Activated CD4-positive, alpha-beta T cell treated with anti-CD3 and anti-CD28 coated beads, Interleukin-2, amount 10 ng/mL, durations not matched to agents 7 days and 5 days (primary cell): Measurements from ENCODE around the gene VWDE. TPM values are rescaled to one million over a fixed set of nuclear protein-coding genes. Genes with fewer than 3 reads are reported as not detected.
"Not testable (repeated sequence)": the region's sequence is repeated elsewhere in the genome, so short reads cannot be mapped to it uniquely, and the experiment has no call there.

Experiments used
- CTCF ChIA-PET: fragments of 350-600 bp; sonication (Branson Sonifier 250); formaldehyde crosslinking; loops from one replicate; lab custom pipeline; 2021; ENCODE audit warnings: antibody characterized with exemption; lab: Charles Lee
- POLR2A ChIA-PET: fragments of 350-600 bp; sonication (Branson Sonifier 250); formaldehyde crosslinking; loops from one replicate; lab custom pipeline; 2021; ENCODE audit warnings: antibody characterized with exemption; lab: Charles Lee
- DNase-seq: peaks from one replicate; pipeline ENCODE4 v3.0.0-alpha.2; 2020
- H3K27ac Mint-ChIP-seq: one replicate; pipeline ENCODE4 v1.8.0; 2021; ENCODE audit warnings: mild to moderate bottlenecking, moderate library complexity, mixed read lengths
- H3K27me3 Mint-ChIP-seq: one replicate; pipeline ENCODE4 v1.8.0; 2021; ENCODE audit warnings: mixed read lengths
- H3K36me3 Mint-ChIP-seq: one replicate; pipeline ENCODE4 v1.8.0; 2021; ENCODE audit warnings: low read depth, mixed read lengths
- H3K4me1 Mint-ChIP-seq: one replicate; pipeline ENCODE4 v1.8.0; 2021; ENCODE audit warnings: mixed read lengths
- H3K4me3 Mint-ChIP-seq: one replicate; pipeline ENCODE4 v1.8.0; 2021; ENCODE audit warnings: mild to moderate bottlenecking, moderate library complexity, mixed read lengths
- H3K9me3 Mint-ChIP-seq: one replicate; pipeline ENCODE4 v1.8.0; 2021; ENCODE audit warnings: mixed read lengths
- total RNA-seq, 2 experiments: library from RNA; stranded (reverse); gene quantifications; one replicate each; pipeline ENCODE4 v1.2.3, GENCODE V29; 2021

VWDE gene
- total RNA-seq = 1 to 10 TPM; 3.2 to 3.5 TPM

DNA sequence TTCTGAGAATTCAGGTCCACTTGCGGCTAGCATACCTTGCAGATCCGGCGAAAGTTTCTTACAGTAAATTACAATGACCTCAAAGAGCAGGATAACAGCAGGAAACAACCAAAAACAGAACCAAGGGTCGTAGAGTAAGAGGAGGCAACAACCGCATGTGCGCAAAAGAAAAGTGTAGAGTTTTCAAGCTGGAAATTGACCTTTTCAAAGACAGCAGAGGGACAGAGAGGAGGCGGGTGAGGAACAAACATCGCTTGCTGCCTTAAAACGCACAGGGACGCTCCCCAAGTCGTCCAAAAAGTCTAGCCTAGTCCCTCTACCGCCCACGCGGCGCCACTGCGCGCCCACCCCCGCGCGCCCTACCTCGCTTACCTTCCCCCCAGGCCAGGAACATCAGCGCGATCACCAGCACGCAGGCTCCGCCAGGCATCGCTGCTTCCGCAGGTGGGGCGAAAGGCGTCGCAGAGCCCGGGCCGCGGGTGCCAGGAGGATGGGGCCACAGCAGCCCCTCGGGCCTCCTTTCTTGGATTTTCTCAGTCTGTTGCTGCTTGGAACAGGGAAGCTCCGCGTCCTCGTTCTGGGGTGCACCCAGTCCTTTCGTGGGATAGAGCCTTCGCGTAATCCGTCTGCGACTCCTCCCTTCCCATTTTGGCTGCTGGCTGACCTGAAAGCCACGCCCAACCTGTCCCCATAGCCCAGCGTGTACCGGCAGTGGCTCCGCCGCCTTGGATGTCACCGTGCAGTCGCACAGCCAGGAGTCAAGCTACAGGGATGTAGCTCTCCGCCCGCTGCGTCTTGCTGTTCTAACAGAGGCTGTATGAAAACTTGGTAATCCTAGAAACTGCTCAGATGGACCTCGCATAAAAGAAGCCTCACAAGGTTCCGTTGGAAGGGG is at the start of gene VWDE:
TSS of gene VWDE (minus strand) at position 579 of the 895 bp plus-strand sequence. CDS start at position 430, 149 bp downstream.
- CTCF ChIA-PET = no interaction called here

DNA sequence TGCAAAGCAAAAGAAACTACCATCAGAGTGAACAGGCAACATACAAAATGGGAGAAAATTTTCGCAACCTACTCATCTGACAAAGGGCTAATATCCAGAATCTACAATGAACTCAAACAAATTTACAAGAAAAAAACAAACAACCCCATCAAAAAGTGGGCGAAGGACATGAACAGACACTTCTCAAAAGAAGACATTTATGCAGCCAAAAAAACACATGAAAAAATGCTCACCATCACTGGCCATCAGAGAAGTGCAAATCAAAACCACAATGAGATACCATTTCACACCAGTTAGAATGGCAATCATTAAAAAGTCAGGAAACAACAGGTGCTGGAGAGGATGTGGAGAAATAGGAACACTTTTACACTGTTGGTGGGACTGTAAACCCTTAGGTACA is 49.5 kb upstream of the VWDE start:
- H3K27ac Mint-ChIP-seq, H3K9me3 Mint-ChIP-seq, DNase-seq, H3K36me3 Mint-ChIP-seq, H3K27me3 Mint-ChIP-seq, CTCF ChIA-PET, H3K4me3 Mint-ChIP-seq, H3K4me1 Mint-ChIP-seq, POLR2A ChIA-PET: not testable (repeated sequence)

More for the DNA sequence above, at the start of gene VWDE:
- Mint-ChIP-seq H3K27ac (peak within 1 kb of the TSS; percentile 92), H3K27me3 (peaks cover 22% of the 10 kb centered on the region), H3K36me3 (peaks cover 2% of the 10 kb centered on the region), H3K4me1 (peaks cover 21% of the 10 kb centered on the region), H3K9me3 (peaks cover 5% of the 10 kb centered on the region), H3K4me3 (peak within 1 kb of the TSS; percentile 85)
- peak; percentile 61 for DNase-seq
- POLR2A ChIA-PET = no interaction called here

DNA sequence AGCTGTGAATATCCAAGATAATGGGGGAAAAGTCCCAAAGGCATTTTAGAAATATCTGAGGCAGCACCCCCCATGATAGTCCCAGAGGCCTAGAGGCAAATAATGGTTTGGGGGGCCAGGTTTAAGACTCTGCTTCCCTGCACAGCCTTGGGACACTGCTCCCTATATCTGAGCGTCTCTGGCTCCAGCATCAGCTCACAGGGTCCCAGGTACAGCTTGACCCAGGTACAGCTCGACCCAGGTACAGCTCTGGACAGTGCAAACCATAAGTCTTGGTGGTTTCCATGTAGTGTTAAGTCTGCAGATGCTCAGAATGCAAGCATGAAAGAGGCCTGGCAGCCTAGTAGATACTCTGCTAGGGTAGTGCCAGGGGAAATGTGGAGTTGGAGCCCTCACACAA is 47.0 kb upstream of the VWDE start:
- H3K27ac Mint-ChIP-seq = no peak overlapping the region
- H3K27me3 Mint-ChIP-seq = peaks cover 5% of the 10 kb centered on the region
- no peaks in the 10 kb centered on the region for H3K36me3 Mint-ChIP-seq
- H3K4me3 Mint-ChIP-seq = no peak overlapping the region
- DNase-seq = no peak
- no peaks in the 10 kb centered on the region for H3K9me3 Mint-ChIP-seq
- ChIA-PET CTCF (no interaction called here), POLR2A (no interaction called here)
- no peaks in the 10 kb centered on the region for H3K4me1 Mint-ChIP-seq

DNA sequence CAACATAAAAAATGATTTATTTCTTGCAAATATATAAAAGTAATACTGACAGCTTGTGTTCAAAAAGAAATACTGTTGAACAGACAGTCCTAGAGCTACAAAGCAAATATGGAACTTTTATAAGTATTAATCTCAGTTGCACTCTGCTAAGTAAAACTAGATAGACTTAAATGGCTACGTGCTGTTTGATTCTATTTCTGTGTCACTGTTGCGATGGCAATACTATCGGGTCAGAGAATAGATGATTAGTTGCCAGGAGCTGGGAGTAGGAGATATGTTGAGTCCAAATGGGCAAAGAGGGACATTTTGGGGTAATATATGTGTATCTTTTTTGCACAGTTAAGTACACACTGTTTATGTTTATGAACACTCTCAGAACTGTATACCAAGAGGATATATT is 41.1 kb upstream of the VWDE start:
- no peak for DNase-seq
- Mint-ChIP-seq H3K27ac (no peak overlapping the region), H3K4me1 (no peaks in the 10 kb centered on the region), H3K9me3 (no peaks in the 10 kb centered on the region), H3K4me3 (no peak overlapping the region), H3K27me3 (peaks cover 7% of the 10 kb centered on the region), H3K36me3 (no peaks in the 10 kb centered on the region)
- POLR2A ChIA-PET = no interaction called here
- CTCF ChIA-PET = no interaction called here

DNA sequence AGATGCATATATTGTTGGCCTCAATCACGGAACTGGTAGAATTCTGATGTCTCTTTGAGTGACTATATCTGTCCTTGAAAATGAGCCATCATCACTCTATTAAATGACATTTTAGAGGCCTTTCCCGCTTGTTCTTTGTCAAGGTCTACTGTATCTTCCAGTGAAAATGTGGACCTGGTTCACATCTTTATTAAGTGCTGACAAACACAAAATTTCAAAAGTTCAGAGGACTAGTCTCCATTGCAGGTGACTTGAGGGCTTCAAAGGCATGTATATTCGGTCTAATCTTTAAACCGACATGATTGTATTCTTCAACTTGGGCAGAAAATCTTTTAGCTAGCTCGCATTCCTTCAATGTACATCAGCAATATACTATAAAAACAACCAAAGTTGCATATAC is 36.6 kb upstream of the VWDE start:
- Mint-ChIP-seq H3K27ac (no peak overlapping the region), H3K36me3 (no peaks in the 10 kb centered on the region), H3K27me3 (peaks cover 8% of the 10 kb centered on the region), H3K4me1 (no peaks in the 10 kb centered on the region), H3K9me3 (no peaks in the 10 kb centered on the region), H3K4me3 (no peak overlapping the region)
- ChIA-PET POLR2A (no interaction called here), CTCF (no interaction called here)
- DNase-seq = no peak

DNA sequence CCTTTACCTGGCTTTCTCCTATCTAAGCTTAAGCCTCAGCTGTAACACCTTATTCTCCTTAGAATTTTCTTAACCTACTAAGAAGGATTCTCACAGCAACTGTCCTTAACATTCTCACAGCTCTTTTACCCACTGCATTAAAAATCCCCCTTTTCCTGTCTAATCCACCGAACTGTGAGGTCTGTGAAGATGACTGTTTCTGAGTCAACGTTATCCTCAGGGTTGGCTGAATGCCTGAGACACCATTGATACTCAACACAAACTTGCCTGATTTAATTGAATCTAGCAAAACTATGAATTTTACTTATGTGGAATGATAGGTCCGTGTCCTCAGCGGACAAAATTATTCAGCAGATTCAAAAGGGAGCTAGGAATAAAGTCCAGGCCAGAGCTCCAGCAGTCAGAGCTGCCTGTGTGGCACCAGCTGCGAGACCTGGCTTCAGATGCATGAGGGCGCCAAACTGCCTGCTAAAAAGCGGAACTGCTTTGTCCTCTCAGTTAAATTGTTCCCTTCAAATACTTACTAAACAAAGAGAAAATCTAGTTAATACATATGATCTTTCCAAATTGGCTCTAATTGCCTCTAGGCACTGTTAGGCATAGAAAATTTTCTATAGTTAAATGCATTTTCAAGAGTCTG is 33.4 kb upstream of the VWDE start:
- H3K4me1 Mint-ChIP-seq = no peaks in the 10 kb centered on the region
- CTCF ChIA-PET = no interaction called here
- H3K4me3 Mint-ChIP-seq = no peak overlapping the region
- no peaks in the 10 kb centered on the region for H3K36me3 Mint-ChIP-seq
- no peak overlapping the region for H3K27ac Mint-ChIP-seq
- no peak for DNase-seq
- POLR2A ChIA-PET = no interaction called here
- peaks cover 8% of the 10 kb centered on the region for H3K27me3 Mint-ChIP-seq
- H3K9me3 Mint-ChIP-seq = no peaks in the 10 kb centered on the region

DNA sequence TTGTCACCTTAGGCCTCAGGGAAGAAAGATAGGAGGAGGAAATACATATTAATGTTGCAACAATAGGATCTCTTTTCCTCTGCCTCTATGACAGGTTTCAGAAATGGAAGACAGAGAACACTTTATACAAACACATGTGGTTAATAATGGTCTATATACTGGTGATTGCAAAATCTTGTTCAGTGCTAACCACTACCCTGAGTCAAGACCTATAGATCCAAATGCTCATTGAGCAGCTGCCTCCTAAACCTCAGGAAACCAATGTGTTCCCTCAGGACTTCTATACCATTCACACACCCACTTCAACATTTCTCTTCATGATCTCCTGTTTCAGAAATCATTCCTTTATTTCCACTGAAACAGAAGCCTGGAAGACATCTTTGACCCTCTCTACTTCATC is 32.5 kb upstream of the VWDE start:
- Mint-ChIP-seq H3K4me3 (no peak overlapping the region), H3K27ac (no peak overlapping the region), H3K27me3 (peaks cover 5% of the 10 kb centered on the region), H3K4me1 (no peaks in the 10 kb centered on the region), H3K9me3 (no peaks in the 10 kb centered on the region), H3K36me3 (no peaks in the 10 kb centered on the region)
- DNase-seq = no peak
- CTCF ChIA-PET = no interaction called here
- POLR2A ChIA-PET = no interaction called here

DNA sequence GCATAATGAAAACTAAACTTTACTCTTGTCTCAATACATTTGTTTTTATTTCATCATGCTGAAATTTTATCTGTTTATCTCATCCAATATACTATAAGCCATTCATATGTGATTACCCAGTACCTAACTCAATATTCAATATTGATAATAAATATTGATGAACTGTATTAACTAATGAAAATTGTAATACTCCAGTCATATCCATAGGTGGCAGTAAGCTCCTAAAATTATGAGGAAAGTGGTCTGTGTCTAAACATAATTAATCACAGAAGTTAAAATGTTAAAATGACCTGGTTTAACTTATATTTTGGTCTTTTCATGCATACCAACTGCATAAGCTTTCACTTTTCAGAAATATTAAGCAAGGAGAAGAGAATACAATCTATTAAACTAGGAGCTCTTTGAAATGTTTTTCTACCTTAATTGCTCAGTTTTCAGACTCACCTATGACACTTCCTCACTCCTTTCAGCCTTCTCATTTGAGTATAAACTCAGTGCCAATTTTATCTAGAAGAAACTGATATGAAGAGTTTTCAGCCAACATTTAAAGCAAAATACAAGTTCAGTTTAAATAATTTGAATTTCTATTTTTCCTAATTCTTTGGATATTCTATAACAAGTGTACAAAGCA is 30.5 kb upstream of the VWDE start:
- ChIA-PET CTCF (no interaction called here), POLR2A (no interaction called here)
- no peaks in the 10 kb centered on the region for H3K9me3 Mint-ChIP-seq
- DNase-seq = no peak
- H3K27ac Mint-ChIP-seq = no peak overlapping the region
- no peaks in the 10 kb centered on the region for H3K4me1 Mint-ChIP-seq
- no peaks in the 10 kb centered on the region for H3K27me3 Mint-ChIP-seq
- no peak overlapping the region for H3K4me3 Mint-ChIP-seq
- no peaks in the 10 kb centered on the region for H3K36me3 Mint-ChIP-seq

DNA sequence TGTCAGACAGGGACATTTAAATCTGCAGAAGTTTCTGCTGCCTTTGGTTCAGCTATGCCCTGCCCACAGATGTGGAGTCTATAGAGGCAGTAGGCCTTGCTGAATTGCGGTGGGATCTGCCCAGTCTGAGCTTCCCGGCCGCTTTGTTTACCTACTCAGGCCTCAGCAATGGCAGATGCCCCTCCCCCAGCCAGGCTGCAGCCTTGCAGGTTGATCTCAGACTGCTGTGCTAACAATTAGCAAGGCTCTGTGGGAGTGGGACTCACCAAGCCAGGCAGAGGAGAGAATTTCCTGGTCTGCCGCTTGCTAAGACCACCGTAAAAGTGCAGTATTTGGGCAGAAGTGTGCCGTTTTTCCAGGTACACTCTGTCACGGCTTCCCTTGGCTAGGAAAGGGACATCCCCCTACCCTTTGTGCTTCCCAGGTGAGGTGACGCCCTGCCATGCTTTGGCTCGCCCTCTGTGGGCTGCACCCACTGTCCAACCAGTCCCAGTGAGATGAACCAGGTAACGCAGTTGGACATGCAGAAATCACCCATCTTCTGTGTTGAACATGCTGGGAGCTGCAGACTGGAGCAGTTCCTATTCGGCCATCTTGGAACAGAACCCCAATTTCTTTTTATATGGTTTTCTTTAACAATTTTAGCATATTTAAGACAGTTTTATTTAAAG is 28.4 kb upstream of the VWDE start:
- H3K9me3 Mint-ChIP-seq = no peaks in the 10 kb centered on the region
- H3K36me3 Mint-ChIP-seq = no peaks in the 10 kb centered on the region
- CTCF ChIA-PET = interaction anchor here (1.0 kb wide), 1 partner anchor 59 kb away, joined by 3 read pairs; no protein-coding TSS in a partner anchor
- POLR2A ChIA-PET = no interaction called here
- no peak for DNase-seq
- H3K4me1 Mint-ChIP-seq = no peaks in the 10 kb centered on the region
- H3K27ac Mint-ChIP-seq = no peak overlapping the region
- peaks cover 2% of the 10 kb centered on the region for H3K27me3 Mint-ChIP-seq
- H3K4me3 Mint-ChIP-seq = no peak overlapping the region

DNA sequence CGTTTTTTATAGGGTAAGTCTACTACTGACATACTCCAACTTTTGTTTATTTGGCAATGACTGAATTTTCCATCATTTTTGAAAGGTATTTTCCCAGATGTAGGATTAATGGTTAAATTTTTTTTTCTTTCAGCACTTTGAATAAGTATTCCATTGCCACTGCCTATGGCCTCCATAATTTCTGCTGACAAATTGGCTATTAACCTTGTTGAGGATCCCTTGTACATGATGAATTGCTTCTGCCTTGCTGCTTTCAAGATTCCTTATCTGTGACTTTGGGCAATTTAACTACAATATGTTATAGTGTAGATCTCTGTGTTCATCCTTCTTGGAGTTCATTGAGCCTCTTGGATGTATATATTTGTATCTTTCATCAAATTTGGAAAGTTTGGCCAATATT is 21.6 kb upstream of the VWDE start:
- CTCF ChIA-PET = no interaction called here
- Mint-ChIP-seq H3K9me3 (no peaks in the 10 kb centered on the region), H3K27ac (no peak overlapping the region), H3K36me3 (no peaks in the 10 kb centered on the region), H3K27me3 (peaks cover 2% of the 10 kb centered on the region), H3K4me1 (no peaks in the 10 kb centered on the region), H3K4me3 (no peak overlapping the region)
- POLR2A ChIA-PET = no interaction called here
- DNase-seq = no peak

DNA sequence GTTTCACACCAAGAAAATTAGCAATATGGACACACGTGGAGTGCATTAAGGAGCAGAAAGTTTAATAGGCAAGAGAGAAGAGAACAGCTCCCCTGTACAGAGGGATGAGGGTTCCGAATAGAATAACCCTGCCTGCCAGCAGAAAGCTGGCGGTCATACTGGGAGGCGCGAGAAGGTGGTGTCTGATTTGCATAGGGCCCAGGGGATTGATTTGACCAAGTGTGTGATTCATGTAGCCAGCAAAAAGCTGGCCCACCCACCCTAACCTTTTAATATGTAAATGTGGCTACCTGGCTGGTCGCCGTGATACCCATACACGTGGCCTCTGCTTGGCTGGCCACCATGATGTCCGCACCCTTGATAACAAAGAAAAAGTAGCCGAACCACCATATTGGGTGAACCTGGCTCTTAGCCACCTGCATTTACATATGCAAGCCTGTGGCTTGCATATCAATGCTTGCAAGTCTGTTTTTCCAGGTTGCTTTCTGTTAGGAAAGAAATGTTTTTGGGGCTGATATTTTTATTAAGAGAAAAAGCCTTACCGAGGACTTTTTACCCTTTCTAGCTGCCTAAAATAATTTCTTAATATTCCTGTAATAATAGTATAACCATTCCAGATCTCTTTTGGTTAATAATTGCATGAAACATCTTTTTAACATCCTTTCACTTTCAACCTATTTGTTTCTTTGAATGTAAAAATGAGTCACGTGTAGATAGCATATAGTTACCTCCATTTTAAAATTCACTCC is 20.5 kb upstream of the VWDE start:
- Mint-ChIP-seq H3K9me3 (no peaks in the 10 kb centered on the region), H3K27ac (no peak overlapping the region), H3K36me3 (no peaks in the 10 kb centered on the region), H3K27me3 (peaks cover 2% of the 10 kb centered on the region), H3K4me1 (no peaks in the 10 kb centered on the region), H3K4me3 (no peak overlapping the region)
- POLR2A ChIA-PET = no interaction called here
- CTCF ChIA-PET = interaction anchor here (0.7 kb wide), 1 partner anchor 9 kb away, joined by 3 read pairs; no protein-coding TSS in a partner anchor
- DNase-seq = no peak

DNA sequence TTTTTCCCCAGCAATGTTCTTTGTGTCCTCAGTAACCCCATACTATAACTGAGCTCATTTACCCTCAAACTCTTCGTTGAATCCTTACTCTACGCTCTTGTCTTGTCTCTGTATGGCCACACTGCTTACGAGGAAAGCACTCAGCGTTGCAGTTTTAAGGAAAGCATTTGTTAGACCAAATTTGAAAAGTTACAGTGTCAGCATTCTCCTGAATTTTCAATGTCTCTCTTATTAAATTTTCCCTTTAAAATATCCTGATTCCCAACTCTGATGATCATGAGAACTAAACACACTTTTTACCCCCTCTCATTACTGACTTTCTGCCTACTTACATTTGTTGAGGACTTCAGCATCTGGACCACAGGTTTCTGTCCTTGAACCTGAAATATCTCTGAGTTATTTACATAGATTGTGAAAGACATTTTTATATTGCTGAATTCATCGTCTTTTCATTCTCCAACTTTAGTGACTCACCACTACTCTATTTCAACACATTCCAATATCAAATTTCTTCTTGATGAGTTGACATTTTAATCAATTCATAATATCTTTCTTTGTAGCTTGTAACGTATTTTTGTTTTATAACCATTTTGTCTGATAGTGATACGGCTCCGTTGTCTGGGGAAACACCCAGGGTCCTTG is 19.8 kb upstream of the VWDE start:
- Mint-ChIP-seq H3K36me3 (no peaks in the 10 kb centered on the region), H3K9me3 (no peaks in the 10 kb centered on the region), H3K27ac (no peak overlapping the region), H3K4me3 (no peak overlapping the region), H3K27me3 (peaks cover 4% of the 10 kb centered on the region), H3K4me1 (no peaks in the 10 kb centered on the region)
- DNase-seq = no peak
- POLR2A ChIA-PET = no interaction called here
- CTCF ChIA-PET = interaction anchor here (0.7 kb wide), 1 partner anchor 10 kb away, joined by 3 read pairs; no protein-coding TSS in a partner anchor
